Measurements from ENCODE around the gene OR10A2.

DNA sequence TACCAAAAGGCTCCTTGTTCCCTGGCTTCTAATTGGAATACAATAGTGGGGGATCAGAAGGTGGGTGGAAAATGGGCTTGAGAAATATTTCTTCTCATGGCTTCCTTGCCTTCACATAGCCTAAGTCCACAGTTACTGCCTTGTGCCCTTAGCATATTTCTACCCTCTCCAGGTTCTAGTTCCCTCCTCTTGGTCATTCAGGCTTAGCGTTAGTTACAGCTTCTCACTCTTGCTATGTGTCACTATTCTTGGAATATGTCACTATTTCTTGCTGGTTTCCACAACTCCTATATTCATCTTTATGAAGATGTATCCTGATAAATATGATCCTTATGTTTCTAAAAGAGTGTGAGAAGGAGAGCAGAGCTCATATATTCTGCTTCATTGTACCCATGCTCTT lies 27.0 kb downstream of the OR10A2 start:
- TF ChIP-seq, protein P1, sequence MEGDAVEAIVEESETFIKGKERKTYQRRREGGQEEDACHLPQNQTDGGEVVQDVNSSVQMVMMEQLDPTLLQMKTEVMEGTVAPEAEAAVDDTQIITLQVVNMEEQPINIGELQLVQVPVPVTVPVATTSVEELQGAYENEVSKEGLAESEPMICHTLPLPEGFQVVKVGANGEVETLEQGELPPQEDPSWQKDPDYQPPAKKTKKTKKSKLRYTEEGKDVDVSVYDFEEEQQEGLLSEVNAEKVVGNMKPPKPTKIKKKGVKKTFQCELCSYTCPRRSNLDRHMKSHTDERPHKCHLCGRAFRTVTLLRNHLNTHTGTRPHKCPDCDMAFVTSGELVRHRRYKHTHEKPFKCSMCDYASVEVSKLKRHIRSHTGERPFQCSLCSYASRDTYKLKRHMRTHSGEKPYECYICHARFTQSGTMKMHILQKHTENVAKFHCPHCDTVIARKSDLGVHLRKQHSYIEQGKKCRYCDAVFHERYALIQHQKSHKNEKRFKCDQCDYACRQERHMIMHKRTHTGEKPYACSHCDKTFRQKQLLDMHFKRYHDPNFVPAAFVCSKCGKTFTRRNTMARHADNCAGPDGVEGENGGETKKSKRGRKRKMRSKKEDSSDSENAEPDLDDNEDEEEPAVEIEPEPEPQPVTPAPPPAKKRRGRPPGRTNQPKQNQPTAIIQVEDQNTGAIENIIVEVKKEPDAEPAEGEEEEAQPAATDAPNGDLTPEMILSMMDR (IDR thresholded peaks at IDR 0.05) = no peak
- no peak for TF ChIP-seq EZH2 (IDR thresholded peaks at IDR 0.05; ENCODE audit: borderline replicate concordance, insufficient read depth, low read depth, low read length, poor library complexity, severe bottlenecking)
